ENCODE results near the gene DPP10. TPM values are rescaled to one million over a fixed set of nuclear protein-coding genes. Genes with fewer than 3 reads are reported as not detected.

Gene DPP10
- total RNA-seq, 3 donors from 2014 or later (not counting 1 experiment from before 2014, with no cell fraction given) = not detected

- ATAC-seq (no peak), DNase-seq (no peak)
- no peaks in the 10 kb centered on the region for H3K36me3 ChIP-seq (ENCODE audit: control insufficient read depth, insufficient read depth, low read length)
- no peak overlapping the region for H3K27ac ChIP-seq (ENCODE audit: low read length)
- peaks cover 4% of the 10 kb centered on the region for H3K9me3 ChIP-seq (ENCODE audit: control insufficient read depth, insufficient read depth, low read length)
- intact Hi-C loops (cut with micrococcal nuclease) = no loop called here
- H3K9me3 Mint-ChIP-seq = peaks cover 17 to 25% of the 10 kb centered on the region in 2 donors
- 92% methylated on average over 2 of the region's 2 CpGs for WGBS (ENCODE audit: insufficient coverage)
- no peaks in the 10 kb centered on the region for H3K27me3 ChIP-seq (ENCODE audit: control insufficient read depth, insufficient read depth, low read length)
- no peaks in the 10 kb centered on the region for H3K36me3 Mint-ChIP-seq
- H3K4me1 Mint-ChIP-seq = no peaks in the 10 kb centered on the region
- no peaks in the 10 kb centered on the region for H3K4me1 ChIP-seq (ENCODE audit: control insufficient read depth, insufficient read depth, low read length)
- no peak for TF ChIP-seq CTCF (IDR thresholded peaks at IDR 0.05)
- no peak overlapping the region for H3K4me3 Mint-ChIP-seq
- no peak overlapping the region for H3K4me3 ChIP-seq (ENCODE audit: low read length)
- H3K27me3 Mint-ChIP-seq (ENCODE audit: low read depth in 2 of 2) = no peaks in the 10 kb centered on the region
- no peak overlapping the region for H3K27ac Mint-ChIP-seq
These were observed 1142.1 kb downstream of the DPP10 start for GRCh38 chr2:115584507-115584906.

GRCh38 chr2:115596659-115597375, 1154.4 kb downstream of the DPP10 start:
- no peak overlapping the region for H3K27ac Mint-ChIP-seq
- no peaks in the 10 kb centered on the region for H3K27me3 Mint-ChIP-seq (ENCODE audit: low read depth in 2 of 2)
- no peak overlapping the region for H3K27ac ChIP-seq (ENCODE audit: low read length)
- ATAC-seq (no peak), DNase-seq (no peak)
- no peaks in the 10 kb centered on the region for H3K36me3 ChIP-seq (ENCODE audit: control insufficient read depth, insufficient read depth, low read length)
- WGBS (ENCODE audit: insufficient coverage) = 77% methylated on average over 2 of the region's 3 CpGs
- no peak overlapping the region for H3K4me3 ChIP-seq (ENCODE audit: low read length)
- no peaks in the 10 kb centered on the region for H3K4me1 Mint-ChIP-seq
- H3K9me3 ChIP-seq (ENCODE audit: control insufficient read depth, insufficient read depth, low read length) = peaks cover 6% of the 10 kb centered on the region
- no peaks in the 10 kb centered on the region for H3K4me1 ChIP-seq (ENCODE audit: control insufficient read depth, insufficient read depth, low read length)
- peaks cover 16% of the 10 kb centered on the region for H3K36me3 Mint-ChIP-seq
- H3K9me3 Mint-ChIP-seq = peaks cover 15 to 28% of the 10 kb centered on the region in 2 donors
- H3K27me3 ChIP-seq (ENCODE audit: control insufficient read depth, insufficient read depth, low read length) = no peaks in the 10 kb centered on the region
- no peak overlapping the region for H3K4me3 Mint-ChIP-seq
- no peak for TF ChIP-seq CTCF (IDR thresholded peaks at IDR 0.05)
- intact Hi-C loops (cut with micrococcal nuclease) = no loop called here

GRCh38 chr2:115603285-115603684, 1160.8 kb downstream of the DPP10 start:
- no peak overlapping the region for H3K27ac Mint-ChIP-seq
- H3K9me3 Mint-ChIP-seq = peaks cover 12 to 20% of the 10 kb centered on the region in 2 donors
- Histone ChIP-seq H3K27me3 (ENCODE audit: control insufficient read depth, insufficient read depth, low read length) (no peaks in the 10 kb centered on the region), H3K27ac (ENCODE audit: low read length) (no peak overlapping the region), H3K36me3 (ENCODE audit: control insufficient read depth, insufficient read depth, low read length) (no peaks in the 10 kb centered on the region), H3K9me3 (ENCODE audit: control insufficient read depth, insufficient read depth, low read length) (peaks cover 4% of the 10 kb centered on the region), H3K4me1 (ENCODE audit: control insufficient read depth, insufficient read depth, low read length) (no peaks in the 10 kb centered on the region), H3K4me3 (ENCODE audit: low read length) (no peak overlapping the region)
- H3K27me3 Mint-ChIP-seq (ENCODE audit: low read depth in 2 of 2) = no peaks in the 10 kb centered on the region
- WGBS (ENCODE audit: insufficient coverage) = 77% methylated on average over 4 of the region's 7 CpGs
- H3K4me3 Mint-ChIP-seq = no peak overlapping the region
- ATAC-seq (no peak), DNase-seq (no peak)
- no peak for TF ChIP-seq CTCF (IDR thresholded peaks at IDR 0.05)
- H3K36me3 Mint-ChIP-seq = peaks cover 27% of the 10 kb centered on the region
- intact Hi-C loops (cut with micrococcal nuclease) = no loop called here
- no peaks in the 10 kb centered on the region for H3K4me1 Mint-ChIP-seq

GRCh38 chr2:115606350-115606749, 1163.9 kb downstream of the DPP10 start:
- Mint-ChIP-seq H3K36me3 (peaks cover 20% of the 10 kb centered on the region), H3K27ac (no peak overlapping the region), H3K4me1 (no peaks in the 10 kb centered on the region), H3K27me3 (ENCODE audit: low read depth in 2 of 2) (no peaks in the 10 kb centered on the region), H3K4me3 (no peak overlapping the region), H3K9me3 (peaks cover 11 to 18% of the 10 kb centered on the region in 2 donors)
- Histone ChIP-seq H3K4me3 (ENCODE audit: low read length) (no peak overlapping the region), H3K9me3 (ENCODE audit: control insufficient read depth, insufficient read depth, low read length) (peaks cover 4% of the 10 kb centered on the region), H3K27ac (ENCODE audit: low read length) (no peak overlapping the region), H3K4me1 (ENCODE audit: control insufficient read depth, insufficient read depth, low read length) (no peaks in the 10 kb centered on the region), H3K27me3 (ENCODE audit: control insufficient read depth, insufficient read depth, low read length) (no peaks in the 10 kb centered on the region), H3K36me3 (ENCODE audit: control insufficient read depth, insufficient read depth, low read length) (no peaks in the 10 kb centered on the region)
- no peak for TF ChIP-seq CTCF (IDR thresholded peaks at IDR 0.05)
- DNase-seq = no peak
- intact Hi-C loops (cut with micrococcal nuclease) = no loop called here
- no peak for ATAC-seq
- 80% methylated on average over 1 of the region's 1 CpG for WGBS (ENCODE audit: insufficient coverage)
